ENCODE data around the gene PDGFRB.

DNA sequence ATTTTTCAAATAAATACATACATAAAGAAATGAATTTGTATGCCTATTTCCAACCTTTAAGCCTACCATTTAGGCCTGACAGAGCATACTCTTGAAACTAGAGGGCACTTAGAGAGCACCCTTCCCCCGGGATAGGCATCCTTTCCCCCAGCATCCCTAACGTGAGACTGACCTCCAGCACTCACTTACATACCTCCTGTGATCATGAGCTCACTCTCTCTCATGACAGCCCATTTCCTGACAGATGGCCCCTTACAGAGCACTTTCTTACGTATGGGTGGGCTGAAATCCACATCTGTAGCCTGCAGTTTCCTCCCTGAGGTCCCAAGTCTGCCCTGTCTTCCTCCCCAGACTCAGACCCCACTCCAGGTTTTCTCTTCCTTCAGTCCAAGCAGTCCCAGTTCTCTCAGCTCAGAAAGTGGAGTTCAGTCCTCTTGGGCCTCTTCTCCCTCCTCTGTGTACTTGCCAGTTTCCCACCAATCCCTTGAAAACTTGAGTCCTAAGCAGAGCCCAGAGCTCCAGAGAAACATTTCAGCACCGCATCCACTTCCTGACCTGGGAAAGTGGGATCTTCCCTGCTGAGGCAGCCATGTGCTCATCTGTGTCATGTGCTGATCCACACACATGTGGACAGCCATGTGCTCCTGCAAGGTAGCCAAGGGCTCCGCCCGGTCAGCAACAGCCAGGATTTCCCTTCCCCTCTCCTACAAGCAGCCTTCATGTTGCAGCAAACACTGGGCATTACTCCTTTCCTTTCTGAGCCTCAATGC is 8.8 kb upstream of the PDGFRB start:
- TF ChIP-seq, protein P1, sequence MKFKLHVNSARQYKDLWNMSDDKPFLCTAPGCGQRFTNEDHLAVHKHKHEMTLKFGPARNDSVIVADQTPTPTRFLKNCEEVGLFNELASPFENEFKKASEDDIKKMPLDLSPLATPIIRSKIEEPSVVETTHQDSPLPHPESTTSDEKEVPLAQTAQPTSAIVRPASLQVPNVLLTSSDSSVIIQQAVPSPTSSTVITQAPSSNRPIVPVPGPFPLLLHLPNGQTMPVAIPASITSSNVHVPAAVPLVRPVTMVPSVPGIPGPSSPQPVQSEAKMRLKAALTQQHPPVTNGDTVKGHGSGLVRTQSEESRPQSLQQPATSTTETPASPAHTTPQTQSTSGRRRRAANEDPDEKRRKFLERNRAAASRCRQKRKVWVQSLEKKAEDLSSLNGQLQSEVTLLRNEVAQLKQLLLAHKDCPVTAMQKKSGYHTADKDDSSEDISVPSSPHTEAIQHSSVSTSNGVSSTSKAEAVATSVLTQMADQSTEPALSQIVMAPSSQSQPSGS (IDR thresholded peaks at IDR 0.05; ENCODE audit: low read length) = no peak
- TF ChIP-seq, protein P2, sequence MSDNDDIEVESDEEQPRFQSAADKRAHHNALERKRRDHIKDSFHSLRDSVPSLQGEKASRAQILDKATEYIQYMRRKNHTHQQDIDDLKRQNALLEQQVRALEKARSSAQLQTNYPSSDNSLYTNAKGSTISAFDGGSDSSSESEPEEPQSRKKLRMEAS (IDR thresholded peaks at IDR 0.05) = no peak
- TF ChIP-seq, protein P3, sequence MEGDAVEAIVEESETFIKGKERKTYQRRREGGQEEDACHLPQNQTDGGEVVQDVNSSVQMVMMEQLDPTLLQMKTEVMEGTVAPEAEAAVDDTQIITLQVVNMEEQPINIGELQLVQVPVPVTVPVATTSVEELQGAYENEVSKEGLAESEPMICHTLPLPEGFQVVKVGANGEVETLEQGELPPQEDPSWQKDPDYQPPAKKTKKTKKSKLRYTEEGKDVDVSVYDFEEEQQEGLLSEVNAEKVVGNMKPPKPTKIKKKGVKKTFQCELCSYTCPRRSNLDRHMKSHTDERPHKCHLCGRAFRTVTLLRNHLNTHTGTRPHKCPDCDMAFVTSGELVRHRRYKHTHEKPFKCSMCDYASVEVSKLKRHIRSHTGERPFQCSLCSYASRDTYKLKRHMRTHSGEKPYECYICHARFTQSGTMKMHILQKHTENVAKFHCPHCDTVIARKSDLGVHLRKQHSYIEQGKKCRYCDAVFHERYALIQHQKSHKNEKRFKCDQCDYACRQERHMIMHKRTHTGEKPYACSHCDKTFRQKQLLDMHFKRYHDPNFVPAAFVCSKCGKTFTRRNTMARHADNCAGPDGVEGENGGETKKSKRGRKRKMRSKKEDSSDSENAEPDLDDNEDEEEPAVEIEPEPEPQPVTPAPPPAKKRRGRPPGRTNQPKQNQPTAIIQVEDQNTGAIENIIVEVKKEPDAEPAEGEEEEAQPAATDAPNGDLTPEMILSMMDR (IDR thresholded peaks at IDR 0.05; ENCODE audit: control extremely low read depth in 1 of 3, insufficient read depth in 1 of 3, low read depth in 1 of 3, low read length in 3 of 3) = no peak
- TF ChIP-seq POLR2A (IDR thresholded peaks at IDR 0.05; ENCODE audit: control extremely low read depth in 1 of 2, low read depth in 2 of 2, low read length in 2 of 2) = no peak

Measured in H1 (cell line).